Erythroblast (primary cell): ENCODE data around the gene DIP2A.

ENCODE experiments used
- GATA1 ChIP-seq: IDR thresholded peaks from 2 replicates; pipeline ENCODE4 v1.6.1; 2011; ENCODE audit warnings: low read depth, mild to moderate bottlenecking, control low read depth, low read length, moderate library complexity
- POLR2A ChIP-seq: IDR thresholded peaks from 2 replicates; pipeline ENCODE4 v1.6.1; 2011; ENCODE audit warnings: mild to moderate bottlenecking, low read length

GRCh38 chr21:46420241-46421190 is 38.2 kb upstream of the DIP2A start:
- TF ChIP-seq POLR2A (no peak), GATA1 (no peak)
